ENCODE data around the gene FSD2. TPM values are rescaled to one million over a fixed set of nuclear protein-coding genes. Genes with fewer than 3 reads are reported as not detected.

Gene FSD2
- total RNA-seq, 1 donor from 2014 or later: not detected

DNA sequence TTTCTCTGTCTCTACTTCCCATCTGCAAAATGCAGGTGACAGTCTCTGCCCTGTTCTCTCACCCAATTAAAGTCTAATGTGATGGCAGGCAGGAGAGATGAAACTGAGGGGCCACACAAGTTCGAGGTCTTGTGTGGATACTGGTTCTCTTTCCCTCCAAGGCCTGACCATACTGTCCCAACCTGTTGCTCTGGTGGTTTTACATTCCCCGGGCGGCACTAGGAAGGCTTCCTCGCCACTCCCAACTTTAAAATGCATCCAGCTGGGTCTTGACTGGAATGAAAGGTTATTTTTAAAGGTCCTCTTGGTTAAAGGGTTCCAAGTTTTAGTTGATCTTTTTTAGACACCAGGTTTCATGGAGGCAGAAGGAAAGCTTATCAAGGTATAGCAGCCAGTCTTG, 40.8 kb upstream of the FSD2 start:
- Histone ChIP-seq H3K4me3 (no peak overlapping the region), H3K4me1 (no peaks in the 10 kb centered on the region), H3K27me3 (no peaks in the 10 kb centered on the region), H3K9me3 (no peaks in the 10 kb centered on the region), H3K27ac (no peak overlapping the region), H3K36me3 (no peaks in the 10 kb centered on the region)
- intact Hi-C loops (cut with DNase I): no loop called here
- DNase-seq (ENCODE audit: extremely low spot score in 2 of 2): no peak
- TF ChIP-seq POLR2AphosphoS5 (IDR thresholded peaks at IDR 0.05; ENCODE audit: insufficient read depth in 1 of 2, low read depth in 1 of 2) (no peak), POLR2A (IDR thresholded peaks at IDR 0.05) (no peak)
- TF ChIP-seq, protein P1, sequence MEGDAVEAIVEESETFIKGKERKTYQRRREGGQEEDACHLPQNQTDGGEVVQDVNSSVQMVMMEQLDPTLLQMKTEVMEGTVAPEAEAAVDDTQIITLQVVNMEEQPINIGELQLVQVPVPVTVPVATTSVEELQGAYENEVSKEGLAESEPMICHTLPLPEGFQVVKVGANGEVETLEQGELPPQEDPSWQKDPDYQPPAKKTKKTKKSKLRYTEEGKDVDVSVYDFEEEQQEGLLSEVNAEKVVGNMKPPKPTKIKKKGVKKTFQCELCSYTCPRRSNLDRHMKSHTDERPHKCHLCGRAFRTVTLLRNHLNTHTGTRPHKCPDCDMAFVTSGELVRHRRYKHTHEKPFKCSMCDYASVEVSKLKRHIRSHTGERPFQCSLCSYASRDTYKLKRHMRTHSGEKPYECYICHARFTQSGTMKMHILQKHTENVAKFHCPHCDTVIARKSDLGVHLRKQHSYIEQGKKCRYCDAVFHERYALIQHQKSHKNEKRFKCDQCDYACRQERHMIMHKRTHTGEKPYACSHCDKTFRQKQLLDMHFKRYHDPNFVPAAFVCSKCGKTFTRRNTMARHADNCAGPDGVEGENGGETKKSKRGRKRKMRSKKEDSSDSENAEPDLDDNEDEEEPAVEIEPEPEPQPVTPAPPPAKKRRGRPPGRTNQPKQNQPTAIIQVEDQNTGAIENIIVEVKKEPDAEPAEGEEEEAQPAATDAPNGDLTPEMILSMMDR (IDR thresholded peaks at IDR 0.05): no peak

DNA sequence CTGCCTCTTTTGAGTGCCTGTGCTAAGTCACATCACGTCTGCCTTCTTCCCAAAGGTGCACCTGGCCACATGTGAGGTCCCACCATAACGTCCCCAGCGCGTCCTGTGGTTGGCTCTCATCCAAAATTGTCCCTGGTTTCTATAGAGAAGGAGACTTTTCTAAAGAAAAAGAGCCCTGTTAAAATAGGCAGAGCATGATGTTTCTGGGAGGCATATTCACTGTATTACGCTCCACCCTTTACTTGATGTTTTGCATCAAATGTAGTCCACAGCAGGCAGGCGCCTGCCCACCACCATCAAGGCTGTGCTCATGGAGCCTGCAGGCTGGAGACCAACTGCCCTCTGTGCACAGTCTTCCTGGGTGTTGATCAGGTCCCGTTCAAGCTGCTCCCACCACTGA, 39.8 kb upstream of the FSD2 start:
- intact Hi-C loops (cut with DNase I): no loop called here
- no peak for DNase-seq (ENCODE audit: extremely low spot score in 2 of 2)

DNA sequence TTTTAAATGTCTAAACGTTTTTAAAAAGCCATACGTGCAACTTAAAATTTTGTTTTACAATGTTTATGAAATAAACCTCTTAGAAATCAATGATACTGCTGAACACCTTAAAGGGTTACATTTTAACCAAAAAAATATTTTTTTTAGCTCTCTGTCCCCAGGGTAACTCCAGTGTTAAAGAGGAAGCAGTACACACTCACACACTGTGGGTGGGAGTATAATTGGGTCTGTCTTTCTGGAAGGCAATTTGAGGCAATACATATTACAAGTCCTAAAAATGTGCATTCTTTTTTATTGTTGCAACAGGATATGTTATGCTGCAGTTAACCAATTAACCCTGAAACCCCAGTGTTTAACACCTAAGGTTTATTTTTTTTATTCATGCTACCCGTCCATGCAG, 37.7 kb upstream of the FSD2 start:
- DNase-seq (ENCODE audit: extremely low spot score in 2 of 2): no peak
- Histone ChIP-seq H3K27me3 (no peaks in the 10 kb centered on the region), H3K36me3 (no peaks in the 10 kb centered on the region), H3K4me1 (no peaks in the 10 kb centered on the region), H3K27ac (no peak overlapping the region), H3K4me3 (no peak overlapping the region), H3K9me3 (no peaks in the 10 kb centered on the region)
- TF ChIP-seq, protein P1 (IDR thresholded peaks at IDR 0.05): no peak
- TF ChIP-seq POLR2A (IDR thresholded peaks at IDR 0.05): no peak
- TF ChIP-seq POLR2AphosphoS5 (IDR thresholded peaks at IDR 0.05; ENCODE audit: insufficient read depth in 1 of 2, low read depth in 1 of 2): no peak
- intact Hi-C loops (cut with DNase I): no loop called here

More for the DNA sequence above, 39.8 kb upstream of the FSD2 start:
- TF ChIP-seq POLR2AphosphoS5 (IDR thresholded peaks at IDR 0.05; ENCODE audit: insufficient read depth in 1 of 2, low read depth in 1 of 2) (no peak), POLR2A (IDR thresholded peaks at IDR 0.05) (no peak)
- TF ChIP-seq, protein P1 (IDR thresholded peaks at IDR 0.05): no peak
- Histone ChIP-seq H3K4me3 (no peak overlapping the region), H3K4me1 (no peaks in the 10 kb centered on the region), H3K9me3 (no peaks in the 10 kb centered on the region), H3K27me3 (no peaks in the 10 kb centered on the region), H3K27ac (no peak overlapping the region), H3K36me3 (no peaks in the 10 kb centered on the region)

DNA sequence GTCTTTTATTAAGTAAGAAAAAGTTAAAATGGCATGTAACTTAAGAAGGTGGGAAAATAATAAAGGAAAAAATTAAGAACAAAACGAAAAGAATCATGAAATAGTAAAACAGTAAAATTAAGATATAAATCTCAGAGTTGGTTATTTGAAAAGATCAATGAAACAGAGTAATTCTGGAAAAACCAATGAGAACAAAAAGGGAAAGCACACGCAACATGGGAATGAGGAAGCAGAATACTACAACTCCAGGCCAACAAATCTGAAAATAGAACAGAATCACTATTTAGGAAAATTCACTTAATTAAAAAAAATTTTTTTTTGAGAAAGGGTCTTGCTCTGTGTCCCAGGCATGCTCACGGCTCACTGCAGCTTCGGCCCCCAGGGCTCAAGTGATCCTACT, 34.3 kb upstream of the FSD2 start:
- no peaks in the 10 kb centered on the region for H3K9me3 ChIP-seq
- no peak for DNase-seq (ENCODE audit: extremely low spot score in 2 of 2)
- no peak overlapping the region for H3K27ac ChIP-seq
- TF ChIP-seq, protein P1 (IDR thresholded peaks at IDR 0.05): no peak
- TF ChIP-seq POLR2AphosphoS5 (IDR thresholded peaks at IDR 0.05; ENCODE audit: insufficient read depth in 1 of 2, low read depth in 1 of 2) (no peak), POLR2A (IDR thresholded peaks at IDR 0.05) (no peak)
- intact Hi-C loops (cut with DNase I): no loop called here
- H3K4me1 ChIP-seq: no peaks in the 10 kb centered on the region
- H3K27me3 ChIP-seq: no peaks in the 10 kb centered on the region
- H3K4me3 ChIP-seq: no peak overlapping the region
- peaks cover 0 to 31% of the 10 kb centered on the region in 2 donors for H3K36me3 ChIP-seq

DNA sequence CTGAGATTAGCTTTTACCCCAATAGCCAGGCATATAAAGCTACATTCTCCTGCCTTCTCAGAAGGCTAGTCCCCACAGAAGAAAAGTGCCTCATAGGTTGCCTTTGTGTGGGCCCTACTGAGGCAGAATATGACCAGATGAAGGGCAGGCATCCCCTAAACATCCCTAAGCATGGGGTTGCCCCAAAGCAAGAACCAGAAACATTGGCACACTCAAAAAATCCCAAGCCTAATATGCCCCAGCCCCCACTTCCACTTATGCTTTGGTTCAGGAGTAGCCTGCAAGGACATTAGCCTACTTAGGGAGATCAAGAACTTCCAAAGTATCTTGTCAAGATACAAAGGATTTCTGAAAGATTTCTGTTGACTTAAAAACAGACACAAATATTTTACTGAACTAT, 33.3 kb upstream of the FSD2 start:
- DNase-seq (ENCODE audit: extremely low spot score in 2 of 2): no peak
- no peak overlapping the region for H3K27ac ChIP-seq
- H3K4me3 ChIP-seq: no peak overlapping the region
- no peaks in the 10 kb centered on the region for H3K27me3 ChIP-seq
- H3K4me1 ChIP-seq: no peaks in the 10 kb centered on the region
- intact Hi-C loops (cut with DNase I): no loop called here
- no peak for TF ChIP-seq POLR2A (IDR thresholded peaks at IDR 0.05)
- TF ChIP-seq, protein P1 (IDR thresholded peaks at IDR 0.05): no peak
- no peak for TF ChIP-seq POLR2AphosphoS5 (IDR thresholded peaks at IDR 0.05; ENCODE audit: insufficient read depth in 1 of 2, low read depth in 1 of 2)
- H3K9me3 ChIP-seq: no peaks in the 10 kb centered on the region
- peaks cover 0 to 41% of the 10 kb centered on the region in 2 donors for H3K36me3 ChIP-seq

Data from vagina (tissue), 2 donors.